Measurements from ENCODE around the gene PPP5C.
A peak's percentile ranks its signal among the peaks of the same experiment; 100 is the strongest.
"Not testable (repeated sequence)": the region's sequence is repeated elsewhere in the genome, so short reads cannot be mapped to it uniquely, and the experiment has no call there.

Gene PPP5C

GRCh38 chr19:46369817-46370216 is 22.9 kb downstream of the PPP5C start:
- no peak overlapping the region for H3K9ac ChIP-seq (ENCODE audit: low read depth, low read length)

GRCh38 chr19:46371371-46371901 is 24.5 kb downstream of the PPP5C start:
- Histone ChIP-seq H3K9ac (ENCODE audit: low read depth, low read length) (no peak overlapping the region), H3K36me3 (ENCODE audit: insufficient read depth, low read length) (peaks cover 36% of the 10 kb centered on the region)

More at GRCh38 chr19:46369817-46370216, 22.9 kb downstream of the PPP5C start:
- Histone ChIP-seq H3K4me1 (ENCODE audit: control insufficient read depth, insufficient read depth, low read length) (peaks cover 37% of the 10 kb centered on the region), H3K27me3 (ENCODE audit: control insufficient read depth, insufficient read depth, low read length) (no peaks in the 10 kb centered on the region), H3K36me3 (ENCODE audit: insufficient read depth, low read length) (peaks cover 37% of the 10 kb centered on the region), H3K9me3 (replicated peaks; ENCODE audit: low read length) (no peaks in the 10 kb centered on the region), H3K4me2 (ENCODE audit: low read length) (no peak overlapping the region), H3K4me3 (ENCODE audit: low read length) (no peak overlapping the region)

GRCh38 chr19:46372901-46373490 is 26.1 kb downstream of the PPP5C start:
- H3K4me2 ChIP-seq (ENCODE audit: low read length) = peak overlapping the region; percentile 49
- no peak overlapping the region for H3K4me3 ChIP-seq (ENCODE audit: low read length)
- H3K4me1 ChIP-seq (ENCODE audit: control insufficient read depth, insufficient read depth, low read length) = peaks cover 39% of the 10 kb centered on the region
- H3K36me3 ChIP-seq (ENCODE audit: insufficient read depth, low read length) = peaks cover 32% of the 10 kb centered on the region
- no peaks in the 10 kb centered on the region for H3K9me3 ChIP-seq (replicated peaks; ENCODE audit: low read length)
- H3K9ac ChIP-seq (ENCODE audit: low read depth, low read length) = peak overlapping the region; percentile 34
- no peaks in the 10 kb centered on the region for H3K27me3 ChIP-seq (ENCODE audit: control insufficient read depth, insufficient read depth, low read length)

More at GRCh38 chr19:46371371-46371901, 24.5 kb downstream of the PPP5C start:
- Histone ChIP-seq H3K4me2 (ENCODE audit: low read length) (no peak overlapping the region), H3K4me1 (ENCODE audit: control insufficient read depth, insufficient read depth, low read length) (peaks cover 32% of the 10 kb centered on the region), H3K4me3 (ENCODE audit: low read length) (no peak overlapping the region), H3K27me3 (ENCODE audit: control insufficient read depth, insufficient read depth, low read length) (no peaks in the 10 kb centered on the region), H3K9me3 (replicated peaks; ENCODE audit: low read length) (no peaks in the 10 kb centered on the region)

- peak overlapping the region; percentile 25 for H3K9ac ChIP-seq (ENCODE audit: low read depth, low read length)
- peaks cover 45% of the 10 kb centered on the region for H3K4me1 ChIP-seq (ENCODE audit: control insufficient read depth, insufficient read depth, low read length)
- no peak overlapping the region for H3K4me3 ChIP-seq (ENCODE audit: low read length)
Measured at GRCh38 chr19:46373491-46374359, 26.8 kb downstream of the PPP5C start.

GRCh38 chr19:46374536-46375475 is 27.9 kb downstream of the PPP5C start:
- no peak overlapping the region for H3K9ac ChIP-seq (ENCODE audit: low read depth, low read length)
- peaks cover 47% of the 10 kb centered on the region for H3K4me1 ChIP-seq (ENCODE audit: control insufficient read depth, insufficient read depth, low read length)
- no peaks in the 10 kb centered on the region for H3K9me3 ChIP-seq (replicated peaks; ENCODE audit: low read length)
- no peak overlapping the region for H3K4me2 ChIP-seq (ENCODE audit: low read length)
- no peaks in the 10 kb centered on the region for H3K27me3 ChIP-seq (ENCODE audit: control insufficient read depth, insufficient read depth, low read length)
- H3K36me3 ChIP-seq (ENCODE audit: insufficient read depth, low read length) = peaks cover 37% of the 10 kb centered on the region
- no peak overlapping the region for H3K4me3 ChIP-seq (ENCODE audit: low read length)

More at GRCh38 chr19:46373491-46374359, 26.8 kb downstream of the PPP5C start:
- peak overlapping the region; percentile 71 for H3K4me2 ChIP-seq (ENCODE audit: low read length)
- no peaks in the 10 kb centered on the region for H3K27me3 ChIP-seq (ENCODE audit: control insufficient read depth, insufficient read depth, low read length)
- no peaks in the 10 kb centered on the region for H3K9me3 ChIP-seq (replicated peaks; ENCODE audit: low read length)
- peaks cover 29% of the 10 kb centered on the region for H3K36me3 ChIP-seq (ENCODE audit: insufficient read depth, low read length)

GRCh38 chr19:46375476-46376067 is 28.7 kb downstream of the PPP5C start:
- H3K9ac ChIP-seq (ENCODE audit: low read depth, low read length); H3K27me3 ChIP-seq (ENCODE audit: control insufficient read depth, insufficient read depth, low read length); H3K4me3 ChIP-seq (ENCODE audit: low read length); H3K4me2 ChIP-seq (ENCODE audit: low read length); H3K9me3 ChIP-seq (replicated peaks; ENCODE audit: low read length): not testable (repeated sequence)
- H3K4me1 ChIP-seq (ENCODE audit: control insufficient read depth, insufficient read depth, low read length) = peaks cover 47% of the 10 kb centered on the region
- peaks cover 37% of the 10 kb centered on the region for H3K36me3 ChIP-seq (ENCODE audit: insufficient read depth, low read length)

GRCh38 chr19:46376241-46377153 is 29.6 kb downstream of the PPP5C start:
- Histone ChIP-seq H3K27me3 (ENCODE audit: control insufficient read depth, insufficient read depth, low read length) (no peaks in the 10 kb centered on the region), H3K36me3 (ENCODE audit: insufficient read depth, low read length) (peaks cover 41% of the 10 kb centered on the region), H3K4me3 (ENCODE audit: low read length) (no peak overlapping the region), H3K9ac (ENCODE audit: low read depth, low read length) (no peak overlapping the region), H3K9me3 (replicated peaks; ENCODE audit: low read length) (no peaks in the 10 kb centered on the region), H3K4me1 (ENCODE audit: control insufficient read depth, insufficient read depth, low read length) (peaks cover 45% of the 10 kb centered on the region), H3K4me2 (ENCODE audit: low read length) (no peak overlapping the region)

GRCh38 chr19:46378268-46378667 is 31.4 kb downstream of the PPP5C start:
- H3K4me1 ChIP-seq (ENCODE audit: control insufficient read depth, insufficient read depth, low read length) = peaks cover 27% of the 10 kb centered on the region
- H3K4me3 ChIP-seq (ENCODE audit: low read length) = no peak overlapping the region
- H3K27me3 ChIP-seq (ENCODE audit: control insufficient read depth, insufficient read depth, low read length) = no peaks in the 10 kb centered on the region
- H3K36me3 ChIP-seq (ENCODE audit: insufficient read depth, low read length) = peaks cover 51% of the 10 kb centered on the region
- peak overlapping the region; percentile 7 for H3K9ac ChIP-seq (ENCODE audit: low read depth, low read length)
- H3K4me2 ChIP-seq (ENCODE audit: low read length) = peak overlapping the region; percentile 50
- H3K9me3 ChIP-seq (replicated peaks; ENCODE audit: low read length) = no peaks in the 10 kb centered on the region

- Histone ChIP-seq H3K4me3 (ENCODE audit: low read length) (no peak overlapping the region), H3K36me3 (ENCODE audit: insufficient read depth, low read length) (peaks cover 67% of the 10 kb centered on the region), H3K27me3 (ENCODE audit: control insufficient read depth, insufficient read depth, low read length) (no peaks in the 10 kb centered on the region), H3K9ac (ENCODE audit: low read depth, low read length) (no peak overlapping the region), H3K9me3 (replicated peaks; ENCODE audit: low read length) (no peaks in the 10 kb centered on the region), H3K4me1 (ENCODE audit: control insufficient read depth, insufficient read depth, low read length) (peaks cover 15% of the 10 kb centered on the region), H3K4me2 (ENCODE audit: low read length) (no peak overlapping the region)
Measured at GRCh38 chr19:46380690-46381089, 33.8 kb downstream of the PPP5C start.

GRCh38 chr19:46381346-46381745 is 34.5 kb downstream of the PPP5C start:
- H3K9ac ChIP-seq (ENCODE audit: low read depth, low read length) = no peak overlapping the region
- no peaks in the 10 kb centered on the region for H3K27me3 ChIP-seq (ENCODE audit: control insufficient read depth, insufficient read depth, low read length)
- peaks cover 15% of the 10 kb centered on the region for H3K4me1 ChIP-seq (ENCODE audit: control insufficient read depth, insufficient read depth, low read length)
- H3K9me3 ChIP-seq (replicated peaks; ENCODE audit: low read length) = no peaks in the 10 kb centered on the region
- H3K4me3 ChIP-seq (ENCODE audit: low read length) = no peak overlapping the region
- no peak overlapping the region for H3K4me2 ChIP-seq (ENCODE audit: low read length)
- peaks cover 66% of the 10 kb centered on the region for H3K36me3 ChIP-seq (ENCODE audit: insufficient read depth, low read length)

Measured in skeletal muscle satellite cell (primary cell).